ENCODE results near the gene ADGRD1.

DNA sequence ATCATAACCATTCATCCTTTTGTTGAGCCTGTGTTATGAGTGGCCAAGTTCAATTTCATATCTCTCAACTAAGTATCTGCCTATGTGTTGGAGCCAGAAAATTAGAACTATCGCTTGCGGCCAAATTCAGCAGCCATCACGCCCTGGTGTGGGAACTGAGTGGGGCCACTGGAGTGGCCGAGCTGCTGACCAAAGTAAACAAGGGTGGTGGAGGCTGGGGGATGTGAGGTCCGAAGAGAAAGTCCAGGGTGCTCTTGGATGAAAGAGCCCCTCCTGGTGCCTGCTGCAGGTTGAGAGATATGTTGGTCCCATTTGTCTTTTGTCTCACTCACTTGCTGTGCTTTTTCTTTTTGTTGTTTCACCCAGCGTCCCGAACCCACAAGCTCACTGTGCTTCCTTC lies 14.9 kb downstream of the ADGRD1 start:
- TF ChIP-seq, protein P1, sequence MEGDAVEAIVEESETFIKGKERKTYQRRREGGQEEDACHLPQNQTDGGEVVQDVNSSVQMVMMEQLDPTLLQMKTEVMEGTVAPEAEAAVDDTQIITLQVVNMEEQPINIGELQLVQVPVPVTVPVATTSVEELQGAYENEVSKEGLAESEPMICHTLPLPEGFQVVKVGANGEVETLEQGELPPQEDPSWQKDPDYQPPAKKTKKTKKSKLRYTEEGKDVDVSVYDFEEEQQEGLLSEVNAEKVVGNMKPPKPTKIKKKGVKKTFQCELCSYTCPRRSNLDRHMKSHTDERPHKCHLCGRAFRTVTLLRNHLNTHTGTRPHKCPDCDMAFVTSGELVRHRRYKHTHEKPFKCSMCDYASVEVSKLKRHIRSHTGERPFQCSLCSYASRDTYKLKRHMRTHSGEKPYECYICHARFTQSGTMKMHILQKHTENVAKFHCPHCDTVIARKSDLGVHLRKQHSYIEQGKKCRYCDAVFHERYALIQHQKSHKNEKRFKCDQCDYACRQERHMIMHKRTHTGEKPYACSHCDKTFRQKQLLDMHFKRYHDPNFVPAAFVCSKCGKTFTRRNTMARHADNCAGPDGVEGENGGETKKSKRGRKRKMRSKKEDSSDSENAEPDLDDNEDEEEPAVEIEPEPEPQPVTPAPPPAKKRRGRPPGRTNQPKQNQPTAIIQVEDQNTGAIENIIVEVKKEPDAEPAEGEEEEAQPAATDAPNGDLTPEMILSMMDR (IDR thresholded peaks at IDR 0.05; ENCODE audit: low read depth, low read length): no peak
- TF ChIP-seq POLR2A (IDR thresholded peaks at IDR 0.05; ENCODE audit: extremely low read depth, insufficient read length) (no peak), MAX (IDR thresholded peaks at IDR 0.05; ENCODE audit: low read depth, low read length) (no peak), MYC (IDR thresholded peaks at IDR 0.05; ENCODE audit: low read depth, low read length) (no peak)

All from NB4 (cell line).